Karpas-422 (cell line): Measurements from ENCODE around the gene CDKAL1. TPM values are rescaled to one million over a fixed set of nuclear protein-coding genes. Genes with fewer than 3 reads are reported as not detected.
A peak's percentile ranks its signal among the peaks of the same experiment; 100 is the strongest.

Experiments used
- DNase-seq: peaks from one replicate; pipeline ENCODE4 v3.0.0-alpha.2; 2015
- H2AFZ ChIP-seq: fragments of 200-600 bp; sonication (generic); 2 replicates; pipeline ENCODE4 v1.6.1; 2014; ENCODE audit warnings: antibody characterized with exemption, low read length, mixed read lengths
- H3K27ac ChIP-seq: fragments of 200-600 bp; sonication (generic); 2 replicates; pipeline ENCODE4 v1.5.1; 2014; ENCODE audit warnings: mild to moderate bottlenecking, low read length, moderate library complexity
- H3K27me3 ChIP-seq: fragments of 200-600 bp; sonication (generic); 2 replicates; pipeline ENCODE4 v1.6.1; 2014; ENCODE audit warnings: low read length, mixed read lengths
- H3K36me3 ChIP-seq: fragments of 200-600 bp; sonication (generic); 2 replicates; pipeline ENCODE4 v1.6.1; 2014; ENCODE audit warnings: low read length, mixed read lengths; ENCODE audit not compliant: insufficient read depth
- H3K4me1 ChIP-seq: fragments of 200-600 bp; sonication (generic); 2 replicates; pipeline ENCODE4 v1.6.1; 2014; ENCODE audit warnings: mild to moderate bottlenecking, low read length, mixed read lengths
- H3K4me2 ChIP-seq: fragments of 200-600 bp; sonication (generic); 2 replicates; pipeline ENCODE4 v1.6.1; 2014; ENCODE audit warnings: low read length, low read depth, mild to moderate bottlenecking; ENCODE audit not compliant: poor library complexity, severe bottlenecking
- H3K4me3 ChIP-seq: fragments of 200-600 bp; sonication (generic); 2 replicates; pipeline ENCODE4 v1.5.1; 2014; ENCODE audit warnings: mild to moderate bottlenecking, antibody characterized with exemption, low read length, mixed read lengths
- H3K79me2 ChIP-seq: fragments of 200-600 bp; sonication (generic); 2 replicates; pipeline ENCODE4 v1.6.1; 2014; ENCODE audit warnings: mild to moderate bottlenecking, low read length, mixed read lengths
- H3K9ac ChIP-seq: fragments of 200-600 bp; sonication (generic); 2 replicates; pipeline ENCODE4 v1.6.0; 2014; ENCODE audit warnings: low read length
- H3K9me2 ChIP-seq: fragments of 200-600 bp; sonication (generic), shearing (Covaris generic); replicated peaks from 2 replicates; pipeline ENCODE4 v1.6.0; 2014; ENCODE audit warnings: mild to moderate bottlenecking, low read length, moderate library complexity; ENCODE audit not compliant: insufficient read depth
- H3K9me3 ChIP-seq: fragments of 300-700, 200-600 bp; sonication (generic); 2 replicates; pipeline ENCODE4 v1.6.1; 2014; ENCODE audit warnings: low read length, mixed read lengths
- H4K20me1 ChIP-seq: fragments of 200-600 bp; sonication (generic); 2 replicates; pipeline ENCODE4 v1.6.1; 2014; ENCODE audit warnings: mild to moderate bottlenecking, antibody characterized with exemption, low read length, low read depth; ENCODE audit not compliant: insufficient read depth
- total RNA-seq: library from RNA; depleted of rRNA; stranded (reverse); fragments of >200 nt; shearing (Covaris generic); gene quantifications from 2 replicates; pipeline ENCODE4 v1.2.3, GENCODE V29; 2014; ENCODE audit warnings: low replicate concordance

CDKAL1 gene
- total RNA-seq, 1 experiment from 2014 or later = 23.7 TPM

DNA sequence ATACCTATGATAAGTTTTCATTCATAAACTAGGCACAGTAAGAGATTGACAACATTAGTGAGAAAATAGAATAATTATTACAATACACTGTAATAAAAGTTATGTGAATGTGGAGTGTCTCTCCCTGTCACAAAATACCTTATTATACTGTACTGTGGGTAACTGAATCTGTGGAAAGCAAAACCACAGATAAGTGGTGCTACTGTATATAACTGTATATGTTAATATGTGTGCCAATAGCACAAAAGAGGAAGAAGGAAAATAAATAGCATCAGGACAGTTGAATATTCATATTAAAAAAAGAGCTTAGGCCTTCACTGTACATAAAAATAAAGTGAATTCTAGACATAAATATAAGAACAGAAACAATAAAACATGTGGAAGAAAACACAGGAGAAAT lies 243.5 kb downstream of the CDKAL1 start:
- Histone ChIP-seq H3K9ac (no peak overlapping the region), H3K4me1 (peaks cover 5% of the 10 kb centered on the region), H3K27ac (no peak overlapping the region)

DNA sequence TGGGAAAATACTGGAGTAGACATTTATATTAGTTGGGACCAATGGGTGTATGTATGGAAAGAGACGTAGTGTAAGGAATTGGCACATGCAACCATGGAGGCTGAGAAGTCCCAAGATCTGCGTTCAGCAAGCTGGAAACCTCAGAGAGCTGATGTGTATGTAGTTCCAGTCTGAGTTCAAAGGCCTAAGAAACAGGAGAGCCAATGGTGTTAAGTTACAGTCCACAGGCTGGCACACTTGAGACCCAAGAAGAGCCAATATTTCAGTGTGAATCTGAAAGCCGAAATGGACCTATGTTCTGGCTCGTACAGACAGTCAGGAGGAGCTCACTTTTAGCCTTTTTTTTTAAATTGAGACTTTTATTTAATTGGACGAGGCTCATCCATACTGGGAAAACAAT lies 244.2 kb downstream of the CDKAL1 start:
- no peak overlapping the region for H3K4me3 ChIP-seq
- peaks cover 5% of the 10 kb centered on the region for H3K4me1 ChIP-seq
- H3K9me2 ChIP-seq = no peaks in the 10 kb centered on the region
- H3K27me3 ChIP-seq = no peaks in the 10 kb centered on the region
- H3K36me3 ChIP-seq = no peaks in the 10 kb centered on the region
- peak; percentile 24 for DNase-seq
- no peak overlapping the region for H3K4me2 ChIP-seq
- no peak overlapping the region for H3K27ac ChIP-seq
- H3K9me3 ChIP-seq = no peaks in the 10 kb centered on the region
- H2AFZ ChIP-seq = no peak overlapping the region
- H4K20me1 ChIP-seq = no peaks in the 10 kb centered on the region
- no peak overlapping the region for H3K9ac ChIP-seq
- H3K79me2 ChIP-seq = no peaks in the 10 kb centered on the region

More for the DNA sequence above, 243.5 kb downstream of the CDKAL1 start:
- Histone ChIP-seq H3K36me3 (no peaks in the 10 kb centered on the region), H3K9me2 (no peaks in the 10 kb centered on the region), H3K79me2 (no peaks in the 10 kb centered on the region), H3K9me3 (no peaks in the 10 kb centered on the region), H2AFZ (no peak overlapping the region), H3K4me2 (no peak overlapping the region), H3K4me3 (no peak overlapping the region), H4K20me1 (no peaks in the 10 kb centered on the region), H3K27me3 (no peaks in the 10 kb centered on the region)
- peak; percentile 36 for DNase-seq

DNA sequence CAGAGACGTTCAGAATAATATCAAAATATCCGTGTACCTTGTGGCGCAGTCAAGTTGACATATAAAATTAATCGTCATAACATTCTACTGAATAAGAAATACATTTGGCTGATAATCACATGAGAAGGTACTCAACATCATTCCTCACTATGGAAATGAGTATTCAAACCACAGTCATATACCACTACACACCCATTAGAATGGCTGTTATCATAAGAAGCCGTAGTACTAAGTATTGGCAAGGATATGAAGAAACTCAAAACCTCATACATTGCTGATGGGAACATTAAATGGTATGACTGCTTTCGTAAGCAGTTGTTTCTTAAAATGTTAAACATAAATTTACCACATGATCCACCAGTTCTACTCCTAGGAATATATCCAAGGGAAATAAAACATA lies 244.7 kb downstream of the CDKAL1 start:
- no peak overlapping the region for H3K27ac ChIP-seq
- H3K9me3 ChIP-seq = no peaks in the 10 kb centered on the region
- no peaks in the 10 kb centered on the region for H3K9me2 ChIP-seq
- H3K27me3 ChIP-seq = no peaks in the 10 kb centered on the region
- H3K4me2 ChIP-seq = no peak overlapping the region
- no peak overlapping the region for H3K4me3 ChIP-seq
- H3K36me3 ChIP-seq = no peaks in the 10 kb centered on the region
- DNase-seq = peak; percentile 20
- no peak overlapping the region for H3K9ac ChIP-seq
- peaks cover 5% of the 10 kb centered on the region for H3K4me1 ChIP-seq
- H4K20me1 ChIP-seq = no peaks in the 10 kb centered on the region
- no peaks in the 10 kb centered on the region for H3K79me2 ChIP-seq
- H2AFZ ChIP-seq = no peak overlapping the region

DNA sequence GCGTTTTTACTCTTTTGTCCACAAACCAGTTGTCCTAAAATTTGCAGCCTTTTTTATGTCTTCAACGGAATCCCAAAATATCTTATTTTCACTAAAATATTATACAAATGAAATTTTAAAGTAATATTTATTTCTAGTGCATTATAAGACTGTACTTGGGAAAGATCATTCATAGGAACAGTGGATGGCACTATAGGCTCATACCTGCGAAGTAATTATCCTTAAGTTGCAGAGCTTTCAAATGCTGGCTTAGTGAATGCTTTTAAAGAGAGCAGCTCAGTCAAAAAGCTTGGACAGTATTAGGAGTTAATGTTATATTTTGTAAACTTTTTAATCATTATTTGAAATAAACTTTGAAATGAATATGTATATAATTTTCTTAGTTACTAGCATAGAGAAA lies 254.9 kb downstream of the CDKAL1 start:
- Histone ChIP-seq H3K79me2 (no peaks in the 10 kb centered on the region), H3K9ac (no peak overlapping the region), H3K9me3 (no peaks in the 10 kb centered on the region), H3K4me3 (no peak overlapping the region), H2AFZ (no peak overlapping the region), H3K9me2 (no peaks in the 10 kb centered on the region), H3K4me1 (no peaks in the 10 kb centered on the region), H3K4me2 (no peak overlapping the region), H3K36me3 (no peaks in the 10 kb centered on the region), H4K20me1 (no peaks in the 10 kb centered on the region), H3K27ac (no peak overlapping the region), H3K27me3 (no peaks in the 10 kb centered on the region)
- DNase-seq = no peak

DNA sequence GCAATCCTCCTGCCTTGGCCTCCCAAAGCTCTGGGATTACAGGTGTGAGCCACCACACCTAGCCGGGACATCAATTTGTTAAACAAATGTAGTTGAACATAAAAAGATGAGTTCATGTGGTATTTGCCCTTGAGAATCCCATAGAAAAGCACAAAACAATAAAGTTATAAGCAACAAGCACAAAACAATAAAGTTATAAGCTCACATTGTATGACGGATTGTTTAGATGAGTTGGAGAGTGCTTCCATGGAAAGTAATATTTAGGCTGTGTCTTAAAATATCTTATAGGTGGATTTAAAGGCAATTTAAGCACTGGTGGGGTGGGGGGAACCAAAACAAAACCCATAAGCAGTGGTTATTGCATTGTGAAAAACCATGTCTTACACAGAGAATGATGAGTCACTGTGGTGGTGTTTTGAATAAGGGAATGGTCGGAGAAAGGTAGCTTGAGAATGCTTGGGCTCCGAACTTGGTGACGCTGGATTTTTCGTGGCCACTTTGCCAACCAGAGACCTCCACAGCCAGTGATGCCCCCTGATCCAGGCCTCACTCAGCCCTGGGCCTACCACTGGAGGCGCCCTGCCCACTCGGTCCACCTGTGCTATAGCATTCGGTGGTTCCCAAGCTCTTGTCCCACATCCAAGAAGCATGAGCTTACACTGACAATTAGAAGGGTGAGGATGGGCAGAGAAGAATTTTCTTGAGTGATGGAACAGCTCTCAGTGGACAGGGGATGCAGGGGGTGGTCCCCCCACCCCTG lies 256.0 kb downstream of the CDKAL1 start:
- H3K4me3 ChIP-seq = no peak overlapping the region
- no peak overlapping the region for H3K9ac ChIP-seq
- no peak for DNase-seq
- no peaks in the 10 kb centered on the region for H3K27me3 ChIP-seq
- no peaks in the 10 kb centered on the region for H3K36me3 ChIP-seq
- no peak overlapping the region for H3K4me2 ChIP-seq
- H3K9me3 ChIP-seq = no peaks in the 10 kb centered on the region
- H3K9me2 ChIP-seq = no peaks in the 10 kb centered on the region
- H2AFZ ChIP-seq = no peak overlapping the region
- H4K20me1 ChIP-seq = no peaks in the 10 kb centered on the region
- H3K27ac ChIP-seq = no peak overlapping the region
- no peaks in the 10 kb centered on the region for H3K4me1 ChIP-seq
- no peaks in the 10 kb centered on the region for H3K79me2 ChIP-seq

DNA sequence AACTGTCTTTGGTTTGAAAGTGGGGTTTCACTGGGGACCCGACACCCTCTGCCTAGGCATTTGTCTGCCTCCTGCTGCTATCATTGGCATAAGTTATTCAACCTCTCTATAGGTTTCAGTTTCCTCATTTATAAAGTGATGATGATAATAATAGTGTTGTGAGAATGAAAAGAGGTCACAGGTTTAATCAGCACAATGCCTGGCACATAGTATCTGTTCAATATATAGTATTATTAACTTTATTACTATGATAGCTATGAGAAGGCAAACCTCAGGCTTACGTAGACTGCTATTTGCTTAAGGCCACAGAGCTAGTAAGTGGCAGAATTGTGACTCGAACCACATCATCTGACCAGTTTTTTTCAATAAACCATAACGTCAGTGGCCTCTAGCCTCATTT lies 256.8 kb downstream of the CDKAL1 start:
- Histone ChIP-seq H3K9me3 (no peaks in the 10 kb centered on the region), H3K27me3 (no peaks in the 10 kb centered on the region), H3K9ac (no peak overlapping the region), H3K4me3 (no peak overlapping the region), H3K4me1 (no peaks in the 10 kb centered on the region), H4K20me1 (no peaks in the 10 kb centered on the region), H3K4me2 (no peak overlapping the region), H3K9me2 (no peaks in the 10 kb centered on the region), H3K36me3 (no peaks in the 10 kb centered on the region), H2AFZ (no peak overlapping the region), H3K27ac (no peak overlapping the region), H3K79me2 (no peaks in the 10 kb centered on the region)
- DNase-seq = no peak

DNA sequence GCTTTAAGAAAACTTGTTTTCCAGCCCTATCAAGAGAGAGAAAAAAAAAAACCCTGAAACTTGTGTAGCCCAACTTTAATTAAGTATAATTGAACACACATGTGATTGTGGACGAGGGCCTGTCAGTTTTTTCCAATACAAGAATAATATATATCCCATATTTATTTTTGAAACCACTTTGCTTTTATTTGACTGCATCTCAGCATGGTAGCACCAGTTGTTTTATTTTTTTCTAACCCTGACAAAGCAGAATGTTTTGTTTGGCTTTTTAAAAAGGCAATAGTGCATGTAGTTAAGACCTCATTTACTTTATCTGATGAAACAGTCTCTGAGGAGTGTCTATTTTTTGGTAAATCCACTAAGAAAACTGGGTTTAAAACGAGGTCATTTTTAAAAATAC lies 257.7 kb downstream of the CDKAL1 start:
- Histone ChIP-seq H3K4me3 (no peak overlapping the region), H3K27ac (no peak overlapping the region), H3K9ac (no peak overlapping the region), H2AFZ (no peak overlapping the region), H3K9me2 (no peaks in the 10 kb centered on the region), H3K79me2 (no peaks in the 10 kb centered on the region), H3K27me3 (no peaks in the 10 kb centered on the region), H4K20me1 (no peaks in the 10 kb centered on the region), H3K4me2 (no peak overlapping the region), H3K4me1 (no peaks in the 10 kb centered on the region), H3K9me3 (no peaks in the 10 kb centered on the region), H3K36me3 (no peaks in the 10 kb centered on the region)
- DNase-seq = no peak

DNA sequence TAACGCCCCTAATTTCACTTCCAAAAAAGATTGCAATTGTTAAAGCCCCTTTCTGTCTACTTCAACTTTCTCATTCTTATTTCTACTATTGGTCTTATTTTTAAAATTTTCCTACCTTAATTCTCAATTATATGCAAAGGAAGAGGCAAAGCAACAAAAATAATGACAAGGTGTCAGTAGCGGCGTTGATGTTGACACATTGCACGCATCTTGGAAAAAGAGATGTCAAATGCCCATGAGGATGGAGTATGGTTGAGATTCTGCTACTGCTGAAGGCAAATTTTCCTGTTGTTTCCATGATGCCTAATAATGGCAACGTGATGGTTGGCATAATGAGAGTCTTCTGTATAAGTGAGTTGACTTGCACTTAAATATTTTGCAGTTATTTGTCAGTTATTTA lies 258.9 kb downstream of the CDKAL1 start:
- no peak overlapping the region for H3K27ac ChIP-seq

More for the DNA sequence above, 258.9 kb downstream of the CDKAL1 start:
- Histone ChIP-seq H3K9ac (no peak overlapping the region), H3K4me1 (no peaks in the 10 kb centered on the region), H4K20me1 (no peaks in the 10 kb centered on the region), H3K9me3 (no peaks in the 10 kb centered on the region), H3K79me2 (no peaks in the 10 kb centered on the region), H2AFZ (no peak overlapping the region), H3K4me3 (no peak overlapping the region), H3K9me2 (no peaks in the 10 kb centered on the region), H3K36me3 (no peaks in the 10 kb centered on the region), H3K27me3 (no peaks in the 10 kb centered on the region), H3K4me2 (no peak overlapping the region)
- no peak for DNase-seq
